Subcutaneous adipose tissue (tissue), 4 donors: ENCODE data around the gene KNDC1. TPM values are rescaled to one million over a fixed set of nuclear protein-coding genes. Genes with fewer than 3 reads are reported as not detected.

ENCODE experiments used
- total RNA-seq, 4 donors: library from RNA; depleted of rRNA; stranded (reverse); fragments of >200 nt; gene quantifications; one replicate each; pipeline ENCODE4 v1.1.0, GENCODE V29; 2016
- TF ChIP-seq, protein P1 (sequence below): fragments of 450-650 bp; IDR thresholded peaks from one replicate; pipeline ENCODE4 v1.5.1; 2016; ENCODE audit warnings: low read depth, mild to moderate bottlenecking, control low read depth, antibody characterized with exemption, moderate library complexity

KNDC1 gene
- total RNA-seq, 4 donors from 2014 or later: not detected

GRCh38 chr10:133231946-133232574 lies 72.0 kb downstream of the KNDC1 start:
- TF ChIP-seq, protein P1, sequence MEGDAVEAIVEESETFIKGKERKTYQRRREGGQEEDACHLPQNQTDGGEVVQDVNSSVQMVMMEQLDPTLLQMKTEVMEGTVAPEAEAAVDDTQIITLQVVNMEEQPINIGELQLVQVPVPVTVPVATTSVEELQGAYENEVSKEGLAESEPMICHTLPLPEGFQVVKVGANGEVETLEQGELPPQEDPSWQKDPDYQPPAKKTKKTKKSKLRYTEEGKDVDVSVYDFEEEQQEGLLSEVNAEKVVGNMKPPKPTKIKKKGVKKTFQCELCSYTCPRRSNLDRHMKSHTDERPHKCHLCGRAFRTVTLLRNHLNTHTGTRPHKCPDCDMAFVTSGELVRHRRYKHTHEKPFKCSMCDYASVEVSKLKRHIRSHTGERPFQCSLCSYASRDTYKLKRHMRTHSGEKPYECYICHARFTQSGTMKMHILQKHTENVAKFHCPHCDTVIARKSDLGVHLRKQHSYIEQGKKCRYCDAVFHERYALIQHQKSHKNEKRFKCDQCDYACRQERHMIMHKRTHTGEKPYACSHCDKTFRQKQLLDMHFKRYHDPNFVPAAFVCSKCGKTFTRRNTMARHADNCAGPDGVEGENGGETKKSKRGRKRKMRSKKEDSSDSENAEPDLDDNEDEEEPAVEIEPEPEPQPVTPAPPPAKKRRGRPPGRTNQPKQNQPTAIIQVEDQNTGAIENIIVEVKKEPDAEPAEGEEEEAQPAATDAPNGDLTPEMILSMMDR: no peak

- TF ChIP-seq, protein P1: no peak
These were observed 75.3 kb downstream of the KNDC1 start for GRCh38 chr10:133235265-133235855.

GRCh38 chr10:133235932-133236331 lies 75.9 kb downstream of the KNDC1 start:
- TF ChIP-seq, protein P1: no peak

GRCh38 chr10:133236401-133237240 lies 76.6 kb downstream of the KNDC1 start:
- TF ChIP-seq, protein P1: no peak

DNA sequence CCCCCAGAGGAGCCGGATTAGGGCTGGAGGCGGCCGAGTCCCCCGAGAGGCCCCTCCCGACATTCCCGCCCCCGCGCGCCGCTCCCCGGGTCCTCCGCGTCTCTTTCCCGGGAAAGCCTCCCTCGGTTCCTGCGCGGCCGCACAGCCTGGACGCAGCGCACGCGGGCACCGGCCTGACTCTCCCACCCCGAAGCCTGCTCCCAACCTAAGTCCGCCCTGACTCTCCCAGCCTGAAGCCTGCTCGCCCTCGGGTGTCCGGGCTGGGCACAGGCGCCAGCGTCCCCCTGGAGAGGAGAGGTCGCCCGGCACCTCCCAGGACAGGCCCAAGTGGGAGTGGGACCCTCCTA lies 77.2 kb downstream of the KNDC1 start:
- TF ChIP-seq, protein P1: no peak

GRCh38 chr10:133237588-133238465 lies 77.8 kb downstream of the KNDC1 start, which contains the start of gene VENTX:
TSS of gene VENTX (plus strand) at chr10:133237855. CDS start at chr10:133237915, 60 bp downstream.
- TF ChIP-seq, protein P1: no peak
